ENCODE measurements around the gene FAM169A.

The FAM169A gene

DNA sequence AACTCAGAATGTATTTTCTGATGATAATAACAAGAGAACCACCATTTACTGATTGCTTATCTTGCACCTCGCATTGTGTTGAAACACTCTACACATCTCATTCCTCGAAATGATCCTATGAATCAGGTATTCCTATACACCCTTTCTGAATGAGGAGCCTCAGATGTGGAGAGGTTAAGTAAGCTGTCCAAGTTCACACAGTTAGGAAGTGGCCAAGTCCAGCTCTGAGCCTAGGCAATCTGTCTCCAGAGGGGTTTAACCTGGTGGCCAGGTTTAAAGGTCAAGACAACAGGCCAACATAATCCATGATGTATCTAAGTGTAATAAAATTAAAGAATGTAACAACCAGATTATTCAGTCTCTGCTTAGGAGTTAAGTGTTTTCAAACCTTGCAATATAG, 12.9 kb downstream of the FAM169A start:
- no peak for TF ChIP-seq TCF12 (IDR thresholded peaks at IDR 0.05; ENCODE audit: low read depth)
- TF ChIP-seq, protein P1, sequence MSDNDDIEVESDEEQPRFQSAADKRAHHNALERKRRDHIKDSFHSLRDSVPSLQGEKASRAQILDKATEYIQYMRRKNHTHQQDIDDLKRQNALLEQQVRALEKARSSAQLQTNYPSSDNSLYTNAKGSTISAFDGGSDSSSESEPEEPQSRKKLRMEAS (IDR thresholded peaks at IDR 0.05), result no peak
- no peak for TF ChIP-seq TEAD4 (IDR thresholded peaks at IDR 0.05)
- no peak for TF ChIP-seq ZBTB7A (IDR thresholded peaks at IDR 0.05; ENCODE audit: low read depth)
- TF ChIP-seq, protein P2, sequence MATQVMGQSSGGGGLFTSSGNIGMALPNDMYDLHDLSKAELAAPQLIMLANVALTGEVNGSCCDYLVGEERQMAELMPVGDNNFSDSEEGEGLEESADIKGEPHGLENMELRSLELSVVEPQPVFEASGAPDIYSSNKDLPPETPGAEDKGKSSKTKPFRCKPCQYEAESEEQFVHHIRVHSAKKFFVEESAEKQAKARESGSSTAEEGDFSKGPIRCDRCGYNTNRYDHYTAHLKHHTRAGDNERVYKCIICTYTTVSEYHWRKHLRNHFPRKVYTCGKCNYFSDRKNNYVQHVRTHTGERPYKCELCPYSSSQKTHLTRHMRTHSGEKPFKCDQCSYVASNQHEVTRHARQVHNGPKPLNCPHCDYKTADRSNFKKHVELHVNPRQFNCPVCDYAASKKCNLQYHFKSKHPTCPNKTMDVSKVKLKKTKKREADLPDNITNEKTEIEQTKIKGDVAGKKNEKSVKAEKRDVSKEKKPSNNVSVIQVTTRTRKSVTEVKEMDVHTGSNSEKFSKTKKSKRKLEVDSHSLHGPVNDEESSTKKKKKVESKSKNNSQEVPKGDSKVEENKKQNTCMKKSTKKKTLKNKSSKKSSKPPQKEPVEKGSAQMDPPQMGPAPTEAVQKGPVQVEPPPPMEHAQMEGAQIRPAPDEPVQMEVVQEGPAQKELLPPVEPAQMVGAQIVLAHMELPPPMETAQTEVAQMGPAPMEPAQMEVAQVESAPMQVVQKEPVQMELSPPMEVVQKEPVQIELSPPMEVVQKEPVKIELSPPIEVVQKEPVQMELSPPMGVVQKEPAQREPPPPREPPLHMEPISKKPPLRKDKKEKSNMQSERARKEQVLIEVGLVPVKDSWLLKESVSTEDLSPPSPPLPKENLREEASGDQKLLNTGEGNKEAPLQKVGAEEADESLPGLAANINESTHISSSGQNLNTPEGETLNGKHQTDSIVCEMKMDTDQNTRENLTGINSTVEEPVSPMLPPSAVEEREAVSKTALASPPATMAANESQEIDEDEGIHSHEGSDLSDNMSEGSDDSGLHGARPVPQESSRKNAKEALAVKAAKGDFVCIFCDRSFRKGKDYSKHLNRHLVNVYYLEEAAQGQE (IDR thresholded peaks at IDR 0.05; ENCODE audit: low read depth), result no peak
- TF ChIP-seq EP300 (IDR thresholded peaks at IDR 0.05; ENCODE audit: borderline replicate concordance), result no peak
- TF ChIP-seq NFIC (IDR thresholded peaks at IDR 0.05), result no peak
- no peak for TF ChIP-seq RAD21 (IDR thresholded peaks at IDR 0.05; ENCODE audit: low read depth)
- TF ChIP-seq CREB1 (IDR thresholded peaks at IDR 0.05; ENCODE audit: low read depth), result no peak
- TF ChIP-seq YY1 (IDR thresholded peaks at IDR 0.05; ENCODE audit: low read depth), result no peak
- TF ChIP-seq CEBPB (IDR thresholded peaks at IDR 0.05), result no peak

DNA sequence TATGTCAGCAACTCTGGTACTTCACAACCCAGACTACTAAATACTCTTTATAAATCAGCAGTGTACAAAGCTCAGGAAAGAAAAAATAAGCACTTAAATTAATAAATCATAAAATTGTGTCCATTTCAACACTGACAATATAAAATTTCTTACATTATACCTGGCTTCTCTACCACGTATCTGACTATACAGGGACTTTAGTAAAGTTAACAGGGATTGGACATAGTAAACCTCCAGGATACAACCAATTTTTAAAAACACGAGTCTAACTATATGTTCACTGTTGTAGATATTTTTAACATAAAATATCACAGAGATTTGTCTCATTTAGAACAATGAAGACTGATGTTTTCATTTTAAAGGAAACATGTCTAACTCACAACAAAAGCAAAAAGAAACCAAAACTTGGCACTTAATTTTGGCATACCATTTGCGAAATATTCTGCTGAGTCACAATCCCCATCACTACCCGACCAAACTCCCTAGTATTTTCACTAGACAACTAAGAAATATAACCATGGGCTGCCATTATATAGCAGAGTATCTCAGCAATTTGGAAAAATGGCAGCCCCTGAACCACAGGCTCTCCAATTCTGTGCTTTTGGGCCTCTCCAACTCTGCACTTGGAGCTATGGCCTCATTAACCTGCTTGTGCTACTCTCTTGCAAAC, 14.4 kb downstream of the FAM169A start:
- no peak for TF ChIP-seq FOXM1 (IDR thresholded peaks at IDR 0.05; ENCODE audit: borderline replicate concordance, low read depth)
- TF ChIP-seq NFIC (IDR thresholded peaks at IDR 0.05), result no peak
- TF ChIP-seq, protein P3, sequence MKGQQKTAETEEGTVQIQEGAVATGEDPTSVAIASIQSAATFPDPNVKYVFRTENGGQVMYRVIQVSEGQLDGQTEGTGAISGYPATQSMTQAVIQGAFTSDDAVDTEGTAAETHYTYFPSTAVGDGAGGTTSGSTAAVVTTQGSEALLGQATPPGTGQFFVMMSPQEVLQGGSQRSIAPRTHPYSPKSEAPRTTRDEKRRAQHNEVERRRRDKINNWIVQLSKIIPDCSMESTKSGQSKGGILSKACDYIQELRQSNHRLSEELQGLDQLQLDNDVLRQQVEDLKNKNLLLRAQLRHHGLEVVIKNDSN (IDR thresholded peaks at IDR 0.05), result no peak
- TF ChIP-seq CEBPB (IDR thresholded peaks at IDR 0.05), result no peak
- no peak for TF ChIP-seq TAF1 (IDR thresholded peaks at IDR 0.05; ENCODE audit: low read depth)
- TF ChIP-seq EP300 (IDR thresholded peaks at IDR 0.05; ENCODE audit: borderline replicate concordance), result no peak
- no peak for TF ChIP-seq TCF12 (IDR thresholded peaks at IDR 0.05; ENCODE audit: low read depth)
- TF ChIP-seq, protein P2 (IDR thresholded peaks at IDR 0.05; ENCODE audit: low read depth), result no peak
- TF ChIP-seq YY1 (IDR thresholded peaks at IDR 0.05; ENCODE audit: low read depth), result no peak
- TF ChIP-seq RAD21 (IDR thresholded peaks at IDR 0.05; ENCODE audit: low read depth), result no peak
- TF ChIP-seq, protein P1 (IDR thresholded peaks at IDR 0.05), result no peak
- no peak for TF ChIP-seq TEAD4 (IDR thresholded peaks at IDR 0.05)
- no peak for TF ChIP-seq EGR1 (IDR thresholded peaks at IDR 0.05)
- TF ChIP-seq CREB1 (IDR thresholded peaks at IDR 0.05; ENCODE audit: low read depth), result no peak
- TF ChIP-seq ZBTB7A (IDR thresholded peaks at IDR 0.05; ENCODE audit: low read depth), result no peak

DNA sequence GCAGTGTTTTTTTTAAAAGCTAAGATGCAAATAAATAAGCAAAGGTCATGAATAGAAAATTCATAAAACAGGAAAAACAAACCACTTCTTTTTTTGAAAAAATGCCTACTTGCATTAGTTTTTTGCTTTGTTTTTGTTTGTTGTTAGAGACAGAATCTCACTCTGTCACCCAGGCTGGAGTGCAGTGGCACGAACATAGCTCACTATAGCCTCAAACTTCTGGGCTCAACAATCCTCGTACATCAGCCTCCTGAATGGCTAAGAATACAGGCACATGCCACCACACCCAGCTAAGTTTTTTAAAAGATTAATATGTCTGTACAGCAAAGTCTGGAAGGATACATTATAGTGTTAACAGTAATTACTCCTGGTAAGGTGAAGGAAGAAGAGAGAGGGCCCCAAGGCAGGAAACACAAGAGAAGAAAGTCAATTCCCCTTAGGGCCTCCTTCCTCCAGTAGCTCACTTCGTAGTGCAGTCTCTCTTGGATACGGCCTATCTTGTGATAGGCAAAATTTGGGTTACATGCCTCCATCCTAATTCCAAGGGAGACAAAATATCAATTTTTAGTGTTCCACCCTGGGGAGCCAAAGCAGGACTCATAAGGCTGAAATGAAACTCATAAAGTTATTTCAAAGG, 15.3 kb downstream of the FAM169A start:
- no peak for TF ChIP-seq ZBTB7A (IDR thresholded peaks at IDR 0.05; ENCODE audit: low read depth)
- TF ChIP-seq TEAD4 (IDR thresholded peaks at IDR 0.05), result no peak
- TF ChIP-seq, protein P1 (IDR thresholded peaks at IDR 0.05), result no peak
- TF ChIP-seq CEBPB (IDR thresholded peaks at IDR 0.05), result no peak
- TF ChIP-seq NFIC (IDR thresholded peaks at IDR 0.05), result no peak
- TF ChIP-seq YY1 (IDR thresholded peaks at IDR 0.05; ENCODE audit: low read depth), result no peak
- no peak for TF ChIP-seq TAF1 (IDR thresholded peaks at IDR 0.05; ENCODE audit: low read depth)

DNA sequence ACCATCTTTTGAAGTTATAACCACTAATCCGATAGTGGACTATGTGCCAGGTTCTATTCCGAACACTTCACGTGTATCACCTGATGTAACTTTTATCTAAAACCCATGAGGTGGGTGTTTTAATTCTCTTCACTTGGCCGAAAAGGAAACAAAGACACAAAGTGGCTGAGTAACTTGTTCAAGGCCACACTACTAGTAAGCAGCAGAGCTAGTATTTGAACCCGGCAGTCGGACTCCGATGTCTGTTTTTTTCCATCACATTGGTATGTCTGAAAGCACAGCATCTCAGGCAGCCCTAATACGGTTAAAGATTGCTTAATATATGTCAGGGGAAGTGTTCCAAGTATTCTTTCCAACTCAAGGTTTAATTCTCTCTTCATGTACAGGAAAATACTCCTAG, 16.2 kb downstream of the FAM169A start:
- no peak for TF ChIP-seq TAF1 (IDR thresholded peaks at IDR 0.05; ENCODE audit: low read depth)
- TF ChIP-seq TEAD4 (IDR thresholded peaks at IDR 0.05), result no peak
- no peak for TF ChIP-seq YY1 (IDR thresholded peaks at IDR 0.05; ENCODE audit: low read depth)

DNA sequence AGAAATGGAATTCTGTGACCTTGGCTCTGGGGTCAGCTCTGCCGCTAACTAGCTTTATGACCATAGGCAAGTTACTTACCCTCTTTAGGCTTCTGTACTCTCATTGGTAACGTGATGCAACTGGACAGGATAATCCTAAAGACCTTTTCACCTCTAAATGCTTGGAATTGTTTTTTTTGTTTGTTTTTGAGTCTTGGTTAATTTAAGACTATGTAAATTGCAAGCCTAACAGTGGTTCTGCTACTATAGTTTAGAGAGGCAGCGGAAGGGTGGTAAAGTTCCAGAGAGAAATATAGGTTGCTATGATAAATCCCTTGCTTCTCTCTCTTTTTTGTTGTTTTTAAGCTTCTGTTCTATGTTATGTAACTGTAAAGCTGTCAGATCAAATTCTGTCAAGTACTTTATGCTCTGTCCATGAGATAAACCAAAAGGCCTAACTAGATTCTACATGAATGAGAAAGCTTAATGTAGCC, 17.6 kb downstream of the FAM169A start:
- TF ChIP-seq, protein P3 (IDR thresholded peaks at IDR 0.05), result no peak
- no peak for TF ChIP-seq EGR1 (IDR thresholded peaks at IDR 0.05)
- TF ChIP-seq TEAD4 (IDR thresholded peaks at IDR 0.05), result no peak
- no peak for TF ChIP-seq EP300 (IDR thresholded peaks at IDR 0.05; ENCODE audit: borderline replicate concordance)
- no peak for TF ChIP-seq NFIC (IDR thresholded peaks at IDR 0.05)
- TF ChIP-seq TCF12 (IDR thresholded peaks at IDR 0.05; ENCODE audit: low read depth), result no peak
- TF ChIP-seq, protein P2 (IDR thresholded peaks at IDR 0.05; ENCODE audit: low read depth), result no peak
